OCI-LY7 (cell line): Measurements from ENCODE around the gene PPP1R3E. TPM values are rescaled to one million over a fixed set of nuclear protein-coding genes. Genes with fewer than 3 reads are reported as not detected.

ENCODE experiments used
- BruUV-seq: library from RNA; stranded (reverse); fragments of 400-500 nt; replicated peaks from 2 replicates; lab custom pipeline; 2021; lab: Mats Ljungman, UMichigan
- CTCF ChIA-PET: fragments of 300-600 bp; sonication (Branson Sonifier 250); formaldehyde crosslinking; loops from one replicate; lab custom pipeline; 2022; ENCODE audit warnings: antibody characterized with exemption; ENCODE audit not compliant: unreplicated experiment; lab: Charles Lee
- POLR2A ChIA-PET: fragments of 300-600 bp; sonication (Branson Sonifier 250); formaldehyde crosslinking; loops from one replicate; lab custom pipeline; 2022; ENCODE audit warnings: antibody characterized with exemption; lab: Charles Lee
- DNase-seq: peaks from one replicate; pipeline ENCODE4 v3.0.0-alpha.2; 2015; ENCODE audit warnings: low spot score
- H2AFZ ChIP-seq: fragments of 200-600 bp; sonication (generic), shearing (Covaris generic); 2 replicates; pipeline ENCODE4 v1.6.1; 2014; ENCODE audit warnings: mild to moderate bottlenecking, antibody characterized with exemption, low read length, moderate library complexity
- H3K27ac ChIP-seq: fragments of 200-600 bp; sonication (generic); 2 replicates; pipeline ENCODE4 v1.5.1; 2014; ENCODE audit warnings: mixed run types, low read depth, mild to moderate bottlenecking, moderate library complexity, low read length, inconsistent platforms; ENCODE audit not compliant: poor library complexity, severe bottlenecking
- H3K36me3 ChIP-seq: fragments of 200-600 bp; sonication (generic); 2 replicates; pipeline ENCODE4 v1.6.1; 2014; ENCODE audit warnings: mild to moderate bottlenecking, antibody characterized with exemption, low read length, moderate library complexity, mixed read lengths; ENCODE audit not compliant: insufficient read depth
- H3K4me1 ChIP-seq: fragments of 200-600 bp; sonication (generic); 2 replicates; pipeline ENCODE4 v1.5.1; 2014; ENCODE audit warnings: mild to moderate bottlenecking, low read length; ENCODE audit not compliant: insufficient read depth, poor library complexity, severe bottlenecking
- H3K4me2 ChIP-seq: fragments of 200-600 bp; sonication (generic); 2 replicates; pipeline ENCODE4 v1.6.1; 2014; ENCODE audit warnings: mild to moderate bottlenecking, low read length
- H3K4me3 ChIP-seq: fragments of 200-600 bp; sonication (generic); 2 replicates; pipeline ENCODE4 v1.5.1; 2014; ENCODE audit warnings: mild to moderate bottlenecking, low read depth, low read length; ENCODE audit not compliant: poor library complexity, severe bottlenecking
- H3K79me2 ChIP-seq: fragments of 200-600 bp; sonication (generic); 2 replicates; pipeline ENCODE4 v1.6.1; 2016; ENCODE audit warnings: low read depth, mild to moderate bottlenecking, low read length, moderate library complexity, mixed read lengths; ENCODE audit not compliant: insufficient read depth
- H3K9me2 ChIP-seq: fragments of 200-600 bp; sonication (generic); 2 replicates; pipeline ENCODE4 v1.6.1; 2016; ENCODE audit warnings: mild to moderate bottlenecking, low read length, mixed read lengths; ENCODE audit not compliant: insufficient read depth
- H3K9me3 ChIP-seq: fragments of 200-600 bp; sonication (generic); 2 replicates; pipeline ENCODE4 v1.6.1; 2014; ENCODE audit warnings: mild to moderate bottlenecking, mixed run types, low read length, mixed read lengths
- H4K20me1 ChIP-seq: fragments of 200-600 bp; sonication (generic); 2 replicates; pipeline ENCODE4 v1.6.1; 2014; ENCODE audit warnings: mild to moderate bottlenecking, antibody characterized with exemption, low read length, moderate library complexity, mixed read lengths; ENCODE audit not compliant: insufficient read depth
- CTCF ChIP-seq: fragments of 200-600 bp; sonication (generic); conservative IDR thresholded peaks from 2 replicates; pipeline ENCODE4 v1.5.1; 2014; ENCODE audit warnings: mild to moderate bottlenecking, antibody characterized with exemption, low read length, moderate library complexity, mixed read lengths
- EZH2phosphoT487 ChIP-seq: fragments of 200-600 bp; sonication (generic); IDR thresholded peaks from 2 replicates; pipeline ENCODE4 v1.6.1; 2018; ENCODE audit warnings: low read depth, borderline replicate concordance, mild to moderate bottlenecking, mixed run types, antibody characterized with exemption, low read length, moderate library complexity, mixed read lengths
- intact Hi-C: fragments of 100-400 bp; cut with micrococcal nuclease; formaldehyde crosslinking; loops from one replicate; pipeline ENCODE4 v1.10.0; 2022; ENCODE audit not compliant: unreplicated experiment
- total RNA-seq, 2 experiments: library from RNA; depleted of rRNA in 1 of 2; stranded (reverse); fragments of >200 nt in 1 of 2; shearing (Covaris generic) in 1 of 2; gene quantifications; 2 replicates each; pipeline ENCODE4 v1.2.3, GENCODE V29; 2014 to 2022

PPP1R3E gene
- total RNA-seq, 2 experiments from 2014 or later: 31.0 to 95.5 TPM

- peaks cover 13% of the 10 kb centered on the region; the same call in 1 of the 2 replicates for H4K20me1 ChIP-seq
- no peak for DNase-seq
- H3K4me1 ChIP-seq: peaks cover 21% of the 10 kb centered on the region
- H3K79me2 ChIP-seq: peaks cover 23% of the 10 kb centered on the region
- TF ChIP-seq CTCF: no peak
- TF ChIP-seq EZH2phosphoT487: no peak
- CTCF ChIA-PET: interaction anchor here (0.6 kb wide), 1 partner anchor 328 kb away, joined by 3 read pairs; no protein-coding TSS in a partner anchor
- POLR2A ChIA-PET: interaction anchor here (0.5 kb wide), 1 partner anchor 148 kb away, joined by 5 read pairs; no protein-coding TSS in a partner anchor
- peaks cover 53% of the 10 kb centered on the region for H3K36me3 ChIP-seq
- no TSS peak for BruUV-seq
- no peak overlapping the region for H3K4me2 ChIP-seq
- no peak overlapping the region for H2AFZ ChIP-seq
- no peak overlapping the region for H3K4me3 ChIP-seq
- no peaks in the 10 kb centered on the region for H3K9me3 ChIP-seq
- intact Hi-C loops: loop anchor here (5.0 kb wide), 1 partner anchor 142 kb away; the partner anchor contains the start of gene NGDN
- H3K9me2 ChIP-seq: no peaks in the 10 kb centered on the region
- H3K27ac ChIP-seq: no peak overlapping the region
Measured at GRCh38 chr14:23324993-23325392, 22.3 kb upstream of the PPP1R3E start.

GRCh38 chr14:23324455-23324846 lies 21.8 kb upstream of the PPP1R3E start:
- Histone ChIP-seq H3K79me2 (peaks cover 23% of the 10 kb centered on the region), H3K36me3 (peaks cover 53% of the 10 kb centered on the region), H4K20me1 (peaks cover 13% of the 10 kb centered on the region; the same call in 1 of the 2 replicates), H2AFZ (no peak overlapping the region), H3K27ac (no peak overlapping the region), H3K9me2 (no peaks in the 10 kb centered on the region), H3K4me2 (no peak overlapping the region), H3K4me3 (no peak overlapping the region), H3K9me3 (no peaks in the 10 kb centered on the region), H3K4me1 (peaks cover 26% of the 10 kb centered on the region)
- TF ChIP-seq CTCF (no peak), EZH2phosphoT487 (no peak)
- intact Hi-C loops: loop anchor here (5.0 kb wide), 1 partner anchor 143 kb away; the partner anchor contains the start of gene NGDN
- no peak for DNase-seq
- ChIA-PET CTCF (interaction anchor here (0.6 kb wide), 1 partner anchor 327 kb away, joined by 3 read pairs; no protein-coding TSS in a partner anchor), POLR2A (no interaction called here)
- BruUV-seq: no TSS peak

- BruUV-seq: no TSS peak
- Histone ChIP-seq H3K4me1 (peaks cover 27% of the 10 kb centered on the region), H2AFZ (no peak overlapping the region), H3K79me2 (peaks cover 23% of the 10 kb centered on the region), H4K20me1 (peaks cover 13% of the 10 kb centered on the region; the same call in 1 of the 2 replicates), H3K4me3 (no peak overlapping the region), H3K9me2 (no peaks in the 10 kb centered on the region), H3K36me3 (peaks cover 53% of the 10 kb centered on the region), H3K9me3 (no peaks in the 10 kb centered on the region), H3K4me2 (peak overlapping the region; percentile 70; the same call in 1 of the 2 replicates), H3K27ac (no peak overlapping the region)
- TF ChIP-seq EZH2phosphoT487: no peak
- no peak for TF ChIP-seq CTCF
- CTCF ChIA-PET: interaction anchor here (0.6 kb wide), 1 partner anchor 327 kb away, joined by 3 read pairs; no protein-coding TSS in a partner anchor
- POLR2A ChIA-PET: interaction anchor here (5.7 kb wide), 1 partner anchor 19 kb away, joined by 122 read pairs; the partner anchor contains the start of genes BCL2L2 and PPP1R3E
- intact Hi-C loops: loop anchor here (5.0 kb wide), 1 partner anchor 143 kb away; the partner anchor contains the start of gene NGDN
- no peak for DNase-seq
Measured at GRCh38 chr14:23323838-23324454, 21.3 kb upstream of the PPP1R3E start.
